H1 (cell line): ENCODE measurements around the gene RBMS1. TPM values are rescaled to one million over a fixed set of nuclear protein-coding genes. Genes with fewer than 3 reads are reported as not detected.

Experiments
- CTCF ChIA-PET: fragments of 300-600 bp; sonication (Branson Sonifier 250); formaldehyde crosslinking; loops from one replicate; lab custom pipeline; 2021; ENCODE audit not compliant: partially characterized antibody; lab: Charles Lee
- POLR2A ChIA-PET: fragments of 300-600 bp; sonication (Branson Sonifier 250); formaldehyde crosslinking; loops from one replicate; lab custom pipeline; 2021; ENCODE audit warnings: inconsistent platforms; ENCODE audit not compliant: partially characterized antibody; lab: Charles Lee
- DNase-seq, 2 experiments: peaks; one replicate each; pipeline versions ENCODE4 v3.0.0 to v3.0.0-alpha.2; 2010 to 2022; ENCODE audit warnings: low spot score in 2 of 2, low read depth in 1 of 2, mixed read lengths in 1 of 2
- FAIRE-seq: peaks from 2 replicates; lab custom pipeline; 2011; peaks lifted over from hg19 to GRCh38; lab: Jason Lieb, UNC
- H2AFZ ChIP-seq: 2 replicates; pipeline ENCODE4 v1.8.1; 2012; ENCODE audit warnings: low read length, inconsistent platforms
- H2AK5ac ChIP-seq: 2 replicates; pipeline ENCODE4 v1.6.1; 2013; ENCODE audit warnings: low read depth, low read length
- H2BK120ac ChIP-seq: replicated peaks from 2 replicates; pipeline ENCODE3; 2013; ENCODE audit warnings: low read depth, low read length, inconsistent platforms
- H2BK12ac ChIP-seq: 2 replicates; pipeline ENCODE4 v1.6.1; 2013; ENCODE audit warnings: low read depth, low read length
- H2BK15ac ChIP-seq: 2 replicates; pipeline ENCODE4 v1.6.1; 2013; ENCODE audit warnings: low read length
- H2BK20ac ChIP-seq: 2 replicates; pipeline ENCODE4 v1.6.1; 2013; ENCODE audit warnings: low read length
- H2BK5ac ChIP-seq: 2 replicates; pipeline ENCODE4 v1.6.1; 2013; ENCODE audit warnings: low read depth, low read length
- H3K14ac ChIP-seq: 2 replicates; pipeline ENCODE4 v1.6.1; 2013; ENCODE audit warnings: inconsistent platforms; ENCODE audit not compliant: insufficient read length
- H3K18ac ChIP-seq: 2 replicates; pipeline ENCODE4 v1.6.1; 2013; ENCODE audit warnings: low read length; ENCODE audit errors: extremely low read depth
- H3K23ac ChIP-seq: 2 replicates; pipeline ENCODE4 v1.6.1; 2013; ENCODE audit warnings: inconsistent platforms; ENCODE audit not compliant: insufficient read length
- H3K23me2 ChIP-seq: 2 replicates; pipeline ENCODE4 v1.6.1; 2013; ENCODE audit warnings: low read depth, low read length
- H3K27ac ChIP-seq: 2 replicates; pipeline ENCODE4 v1.6.1; 2011; ENCODE audit warnings: low read depth, low read length, inconsistent platforms
- H3K27me3 ChIP-seq, 4 experiments: replicated peaks in 1 of 4; 1 replicate in 1 of 4; 2 replicates in 3 of 4; pipeline versions ENCODE4 v1.6.1 to v1.8.1; 2011 to 2013; ENCODE audit warnings: low read length in 3 of 4, mild to moderate bottlenecking in 3 of 4, inconsistent platforms in 2 of 4, mixed read lengths in 2 of 4, moderate library complexity in 1 of 4; ENCODE audit not compliant: control insufficient read depth in 3 of 4, insufficient read depth in 3 of 4; ENCODE audit errors: extremely low read depth in 1 of 4
- H3K36me3 ChIP-seq, 4 experiments: 2 replicates each; pipeline versions ENCODE4 v1.6.1 to v1.8.1; 2011 to 2013; ENCODE audit warnings: mild to moderate bottlenecking in 4 of 4, low read length in 3 of 4, moderate library complexity in 2 of 4, control low read depth in 1 of 4, inconsistent platforms in 1 of 4; ENCODE audit not compliant: insufficient read depth in 4 of 4, control insufficient read depth in 2 of 4
- H3K4ac ChIP-seq: replicated peaks from 2 replicates; pipeline ENCODE3; 2013; ENCODE audit warnings: low read length, low read depth, mixed read lengths, inconsistent platforms; ENCODE audit not compliant: insufficient read length
- H3K4me1 ChIP-seq, 4 experiments: replicated peaks in 1 of 4; 1 replicate in 1 of 4; 2 replicates in 3 of 4; pipeline versions ENCODE4 v1.6.1 to v1.8.1; 2011 to 2013; ENCODE audit warnings: low read length in 3 of 4, inconsistent platforms in 2 of 4, mixed read lengths in 1 of 4; ENCODE audit not compliant: insufficient read depth in 4 of 4, control insufficient read depth in 3 of 4
- H3K4me2 ChIP-seq, 2 experiments: 2 replicates each; pipeline versions ENCODE4 v1.6.1 to v1.8.1; 2011 to 2013; ENCODE audit warnings: low read depth in 2 of 2, low read length in 2 of 2, control low read depth in 1 of 2, inconsistent platforms in 1 of 2, mild to moderate bottlenecking in 1 of 2; ENCODE audit not compliant: insufficient read depth in 1 of 2
- H3K4me3 ChIP-seq, 4 experiments: fragments of 200-600, 300-600 bp in 1 of 4; sonication (generic), shearing (Covaris generic), sonication (Bioruptor Twin) in 1 of 4; 2 replicates each; pipeline versions ENCODE4 v1.5.1 to v1.8.1; 2011 to 2016; ENCODE audit warnings: low read length in 4 of 4, low read depth in 3 of 4, control low read depth in 2 of 4, inconsistent platforms in 2 of 4, mild to moderate bottlenecking in 2 of 4, mixed read lengths in 1 of 4, moderate library complexity in 1 of 4; ENCODE audit not compliant: insufficient read depth in 2 of 4; ENCODE audit errors: extremely low read depth in 1 of 4
- H3K56ac ChIP-seq: replicated peaks from 2 replicates; pipeline ENCODE3; 2013; ENCODE audit warnings: low read depth, mild to moderate bottlenecking, mixed read lengths, low read length, inconsistent platforms; ENCODE audit not compliant: insufficient read length
- H3K79me1 ChIP-seq: 2 replicates; pipeline ENCODE4 v1.6.1; 2013; ENCODE audit warnings: low read depth, low read length, control low read depth
- H3K79me2 ChIP-seq, 2 experiments: 2 replicates each; pipeline versions ENCODE4 v1.6.1 to v1.8.1; 2012 to 2013; ENCODE audit warnings: low read length in 2 of 2, mild to moderate bottlenecking in 2 of 2, inconsistent platforms in 1 of 2; ENCODE audit not compliant: insufficient read depth in 2 of 2, control insufficient read depth in 1 of 2
- H3K9ac ChIP-seq, 4 experiments: replicated peaks in 1 of 4; 1 replicate in 1 of 4; 2 replicates in 3 of 4; pipeline versions ENCODE4 v1.6.1 to v1.8.1; 2011 to 2013; ENCODE audit warnings: low read depth in 3 of 4, low read length in 3 of 4, control low read depth in 2 of 4, mild to moderate bottlenecking in 2 of 4, moderate library complexity in 2 of 4, inconsistent platforms in 1 of 4; ENCODE audit errors: extremely low read depth in 1 of 4
- H3K9me3 ChIP-seq, 2 experiments: 2 replicates each; pipeline versions ENCODE4 v1.6.1 to v1.8.1; 2012 to 2013; ENCODE audit warnings: mild to moderate bottlenecking in 2 of 2, moderate library complexity in 2 of 2, control low read depth in 1 of 2, inconsistent platforms in 1 of 2, low read depth in 1 of 2, low read length in 1 of 2, mixed read lengths in 1 of 2; ENCODE audit not compliant: insufficient read depth in 2 of 2
- H4K20me1 ChIP-seq, 2 experiments: replicated peaks in 1 of 2; 2 replicates each; pipeline versions ENCODE3 to v1.8.1; 2011 to 2013; ENCODE audit warnings: inconsistent platforms in 2 of 2, low read length in 2 of 2, mild to moderate bottlenecking in 1 of 2; ENCODE audit not compliant: insufficient read depth in 2 of 2, control insufficient read depth in 1 of 2
- H4K5ac ChIP-seq: 2 replicates; pipeline ENCODE4 v1.6.1; 2013; ENCODE audit warnings: low read length, low read depth, mixed read lengths, inconsistent platforms; ENCODE audit not compliant: insufficient read length
- H4K8ac ChIP-seq: 2 replicates; pipeline ENCODE4 v1.8.0; 2013; ENCODE audit warnings: mild to moderate bottlenecking, moderate library complexity, low read length, inconsistent platforms; ENCODE audit not compliant: insufficient read depth; ENCODE audit errors: extremely low read depth
- H4K91ac ChIP-seq: replicated peaks from 2 replicates; pipeline ENCODE3; 2013; ENCODE audit warnings: low read length, mixed read lengths, inconsistent platforms; ENCODE audit not compliant: insufficient read length
- ASH2L ChIP-seq: fragments of 200-600, 300-600 bp; sonication (generic); IDR thresholded peaks from one replicate; pipeline ENCODE4 v1.7.1; 2017; ENCODE audit warnings: low read length
- CBX8 ChIP-seq: fragments of 300-800, 300-1000 bp; sonication (generic); IDR thresholded peaks from 2 replicates; pipeline ENCODE4 v1.7.1; 2016; ENCODE audit warnings: low read depth, low read length, borderline replicate concordance
- CEBPB ChIP-seq: IDR thresholded peaks from 2 replicates; pipeline ENCODE4 v1.6.1; 2012; ENCODE audit warnings: low read depth, low read length
- CHD2 ChIP-seq: IDR thresholded peaks from 2 replicates; pipeline ENCODE4 v1.6.1; 2012; ENCODE audit warnings: low read length, improper control_type of control experiment
- EZH2 ChIP-seq: fragments of 200-600 bp; sonication (generic); IDR thresholded peaks from 2 replicates; pipeline ENCODE4 v1.7.1; 2012; ENCODE audit warnings: low read depth, mild to moderate bottlenecking, moderate library complexity, low read length, inconsistent platforms; ENCODE audit not compliant: severe bottlenecking
- RNF2 ChIP-seq: fragments of 200-900, 300-1000 bp; sonication (generic); IDR thresholded peaks from 2 replicates; pipeline ENCODE4 v1.7.1; 2016; ENCODE audit warnings: borderline replicate concordance, low read depth, mild to moderate bottlenecking, antibody characterized with exemption, low read length; ENCODE audit not compliant: poor library complexity, severe bottlenecking; ENCODE audit errors: missing control alignments
- SAP30 ChIP-seq: fragments of 300-600 bp; sonication (generic); IDR thresholded peaks from 2 replicates; pipeline ENCODE4 v1.7.1; 2012; ENCODE audit warnings: low read length, moderate library complexity, mild to moderate bottlenecking, inconsistent platforms; ENCODE audit not compliant: insufficient read depth, insufficient replicate concordance
- SIRT6 ChIP-seq: IDR thresholded peaks from one replicate; pipeline ENCODE4 v1.7.1; 2012; ENCODE audit warnings: low read length, inconsistent platforms
- SP1 ChIP-seq: IDR thresholded peaks from 2 replicates; pipeline ENCODE4 v1.6.1; 2011; ENCODE audit warnings: low read depth, low read length
- SP4 ChIP-seq: IDR thresholded peaks from 2 replicates; pipeline ENCODE4 v1.6.1; 2012; ENCODE audit warnings: low read length, inconsistent platforms
- SUZ12 ChIP-seq: fragments of 200-600 bp; sonication (generic); IDR thresholded peaks from 2 replicates; pipeline ENCODE4 v1.6.1; 2012; ENCODE audit warnings: mild to moderate bottlenecking, inconsistent platforms, low read length, moderate library complexity, mixed read lengths
- TBP ChIP-seq: IDR thresholded peaks from 2 replicates; pipeline ENCODE4 v1.6.1; 2011; ENCODE audit warnings: low read depth, low read length, improper control_type of control experiment
- USF2 ChIP-seq: IDR thresholded peaks from 2 replicates; pipeline ENCODE4 v1.6.1; 2011; ENCODE audit warnings: low read length, improper control_type of control experiment
- WGBS, 2 experiments: shearing (Covaris generic) in 1 of 2; methylation state at CpG; one replicate each; pipeline versions ENCODE4 v1.1.6 to v1.1.7; 2013 to 2015; ENCODE audit warnings: low lambda C conversion rate in 2 of 2, mixed read lengths in 2 of 2, inconsistent platforms in 1 of 2, low coverage in 1 of 2, missing lambda C conversion rate in 1 of 2; ENCODE audit not compliant: insufficient replicate concordance in 2 of 2, insufficient coverage in 1 of 2, insufficient read length in 1 of 2; ENCODE audit errors: extremely low coverage in 1 of 2, missing lambda C conversion rate in 1 of 2; 5-methylcytosine and 5-hydroxymethylcytosine counted together
- polyA plus RNA-seq, 7 experiments: library from polyadenylated mRNA; depleted of rRNA in 3 of 7; stranded (reverse) in 5 of 7; unstranded in 2 of 7; fragments of >200 nt in 5 of 7; fragments of 200-250 nt in 2 of 7; gene quantifications; 1 replicate in 5 of 7; 2 replicates in 1 of 7; 4 replicates in 1 of 7; pipeline versions ENCODE4 v1.2.1 to v1.2.3, GENCODE V29; 2011 to 2013; ENCODE audit warnings: missing spikeins in 2 of 7, mixed read lengths in 2 of 7
- total RNA-seq: library from RNA; stranded (reverse); fragmentation: NEBNext Ultra II Directional; extraction: Animal tissue kit (Norgen Biotek cat#: 25700); gene quantifications from 2 replicates; pipeline ENCODE4 v1.2.1, GENCODE V29; 2021

RBMS1 gene
- total and polyA plus RNA-seq, 2 of the 8 experiments (the other 6 are each of a cell fraction or from before 2014, with no cell fraction given), result 53.7 to 60.0 TPM

- Histone ChIP-seq H4K91ac (no peak overlapping the region), H2AK5ac (no peak overlapping the region), H3K23me2 (no peaks in the 10 kb centered on the region), H3K23ac (no peak overlapping the region), H3K4me3 (no peak overlapping the region), H3K4me1 (no peaks in the 10 kb centered on the region), H2BK12ac (no peak overlapping the region), H2AFZ (no peak overlapping the region), H3K79me2 (no peaks in the 10 kb centered on the region), H3K4me2 (no peak overlapping the region), H3K56ac (no peak overlapping the region), H4K20me1 (no peaks in the 10 kb centered on the region), H2BK5ac (no peak overlapping the region), H4K8ac (no peak overlapping the region), H2BK15ac (no peak overlapping the region), H3K4ac (no peak overlapping the region), H4K5ac (no peak overlapping the region), H3K9me3 (no peaks in the 10 kb centered on the region), H3K9ac (no peak overlapping the region), H3K14ac (no peak overlapping the region), H3K27ac (no peak overlapping the region), H3K36me3 (no peaks in the 10 kb centered on the region), H3K79me1 (no peaks in the 10 kb centered on the region), H3K18ac (no peak overlapping the region), H2BK20ac (no peak overlapping the region), H2BK120ac (no peak overlapping the region), H3K27me3 (no peaks in the 10 kb centered on the region)
- FAIRE-seq (no peak), DNase-seq (no peak)
- ChIA-PET CTCF (interaction anchor here (1.3 to 4.3 kb wide), 3 partner anchors 13 to 53 kb away, joined by 3 to 29 read pairs (median 3); no protein-coding TSS in a partner anchor), POLR2A (no interaction called here)
- WGBS, 2 experiments, result 83% methylated on average over 5 of the region's 5 CpGs; no CpG with 5 or more reads in 1 of the 2 experiments
- TF ChIP-seq SP4 (no peak), CHD2 (no peak), TBP (no peak), EZH2 (no peak), SP1 (no peak), SUZ12 (no peak), SIRT6 (no peak), USF2 (no peak), SAP30 (no peak), RNF2 (no peak), ASH2L (no peak), CBX8 (no peak), CEBPB (no peak)
Measured at GRCh38 chr2:160239436-160239835, 254.2 kb downstream of the RBMS1 start.
